Measurements from ENCODE around the gene ZNF473. TPM values are rescaled to one million over a fixed set of nuclear protein-coding genes. Genes with fewer than 3 reads are reported as not detected.

ZNF473 gene
- total RNA-seq, 1 experiment from 2014 or later, result 19.0 TPM

DNA sequence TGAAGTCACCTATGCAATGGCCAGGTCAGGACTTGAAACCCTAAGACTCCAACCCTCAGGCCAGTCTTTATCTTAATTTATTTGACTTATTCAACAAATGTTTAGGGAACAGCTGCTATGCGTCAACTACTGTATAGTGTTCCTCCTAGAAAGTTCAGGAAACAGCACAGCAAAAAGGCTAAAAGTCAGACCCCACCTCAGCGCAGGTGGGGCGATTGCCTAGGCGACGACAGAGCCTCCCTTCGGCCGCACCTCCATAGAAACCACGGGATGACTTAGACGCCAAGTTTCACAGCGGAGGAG, 1.1 kb upstream of the ZNF473 start:
- Mint-ChIP-seq H3K9me3 (peaks cover 2 to 11% of the 10 kb centered on the region in 2 experiments; a peak in 4 of 5 replicates), H3K4me1 (peaks cover 12 to 16% of the 10 kb centered on the region in 2 experiments), H3K27me3 (ENCODE audit: low read depth) (peaks cover 5% of the 10 kb centered on the region), H3K36me3 (ENCODE audit: insufficient read depth in 1 of 3, low read depth in 3 of 3) (peaks cover 4 to 14% (median 8%) of the 10 kb centered on the region in 3 experiments), H3K4me3 (peak overlapping the region; percentile 97 to 99), H3K27ac (peak overlapping the region in 2 of 3 experiments; percentile 95 to 100; a peak in 3 of 7 replicates)
- TF ChIP-seq, protein P1, sequence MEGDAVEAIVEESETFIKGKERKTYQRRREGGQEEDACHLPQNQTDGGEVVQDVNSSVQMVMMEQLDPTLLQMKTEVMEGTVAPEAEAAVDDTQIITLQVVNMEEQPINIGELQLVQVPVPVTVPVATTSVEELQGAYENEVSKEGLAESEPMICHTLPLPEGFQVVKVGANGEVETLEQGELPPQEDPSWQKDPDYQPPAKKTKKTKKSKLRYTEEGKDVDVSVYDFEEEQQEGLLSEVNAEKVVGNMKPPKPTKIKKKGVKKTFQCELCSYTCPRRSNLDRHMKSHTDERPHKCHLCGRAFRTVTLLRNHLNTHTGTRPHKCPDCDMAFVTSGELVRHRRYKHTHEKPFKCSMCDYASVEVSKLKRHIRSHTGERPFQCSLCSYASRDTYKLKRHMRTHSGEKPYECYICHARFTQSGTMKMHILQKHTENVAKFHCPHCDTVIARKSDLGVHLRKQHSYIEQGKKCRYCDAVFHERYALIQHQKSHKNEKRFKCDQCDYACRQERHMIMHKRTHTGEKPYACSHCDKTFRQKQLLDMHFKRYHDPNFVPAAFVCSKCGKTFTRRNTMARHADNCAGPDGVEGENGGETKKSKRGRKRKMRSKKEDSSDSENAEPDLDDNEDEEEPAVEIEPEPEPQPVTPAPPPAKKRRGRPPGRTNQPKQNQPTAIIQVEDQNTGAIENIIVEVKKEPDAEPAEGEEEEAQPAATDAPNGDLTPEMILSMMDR (conservative IDR thresholded peaks at IDR 0.05), result no peak
- Histone ChIP-seq H2BK20ac (ENCODE audit: low read depth, low read length, poor library complexity, severe bottlenecking) (no peak overlapping the region), H3K9me3 (ENCODE audit: control insufficient read depth, low read depth, low read length) (no peaks in the 10 kb centered on the region), H3K79me2 (ENCODE audit: insufficient read depth, low read length) (peaks cover 2% of the 10 kb centered on the region; the same call in 1 of the 2 replicates), H3T11ph (ENCODE audit: low read length) (no peak overlapping the region), H3K79me1 (ENCODE audit: insufficient read depth, low read depth, low read length, poor library complexity, severe bottlenecking) (peaks cover 7% of the 10 kb centered on the region), H3K18ac (ENCODE audit: insufficient read length, low read depth, low read length) (no peak overlapping the region), H3K14ac (ENCODE audit: insufficient read depth, low read length) (no peak overlapping the region), H4K5ac (ENCODE audit: insufficient read length, low read depth, low read length) (no peak overlapping the region), H3K27ac (ENCODE audit: insufficient read length, low read depth, low read length) (no peak overlapping the region), H3K9ac (ENCODE audit: extremely low read depth, insufficient read length, low read length) (peak overlapping the region; percentile 50), H3K4ac (ENCODE audit: low read depth, low read length) (no peak overlapping the region), H3K4me2 (ENCODE audit: insufficient read depth, insufficient read length, low read length) (peak overlapping the region; percentile 97), H2BK12ac (ENCODE audit: insufficient read length, low read depth, low read length) (no peak overlapping the region), H2AK5ac (ENCODE audit: insufficient read length, low read length) (no peak overlapping the region), H3K56ac (ENCODE audit: insufficient read length, low read depth, low read length) (no peak overlapping the region), H2AFZ (ENCODE audit: low read length) (no peak overlapping the region), H3K23me2 (ENCODE audit: insufficient read length, low read depth, low read length, poor library complexity, severe bottlenecking) (peaks cover 7% of the 10 kb centered on the region), H4K8ac (replicated peaks; ENCODE audit: insufficient read length, low read depth, low read length) (no peak overlapping the region), H4K20me1 (ENCODE audit: control insufficient read depth, insufficient read depth, insufficient read length) (no peaks in the 10 kb centered on the region), H3K27me3 (ENCODE audit: insufficient read depth, low read length) (no peaks in the 10 kb centered on the region), H4K91ac (ENCODE audit: insufficient read length, low read depth, low read length) (no peak overlapping the region), H2BK5ac (ENCODE audit: insufficient read length, low read length) (no peak overlapping the region), H2BK120ac (ENCODE audit: low read depth, low read length, poor library complexity, severe bottlenecking) (no peak overlapping the region), H2BK15ac (ENCODE audit: low read depth, low read length) (no peak overlapping the region), H3K4me1 (ENCODE audit: insufficient read depth, low read length) (peaks cover 3% of the 10 kb centered on the region; the same call in 1 of the 2 replicates), H3K23ac (ENCODE audit: insufficient read length, low read depth, low read length) (no peak overlapping the region)
- DNase-seq, result no peak
- no CpG with 5 or more reads among the region's 10 CpGs for WGBS (ENCODE audit: extremely low coverage, insufficient read length, low lambda C conversion rate)
